HepG2 (cell line): Measurements from ENCODE around the gene PARM1. TPM values are rescaled to one million over a fixed set of nuclear protein-coding genes. Genes with fewer than 3 reads are reported as not detected.

Experiments
- ATAC-seq: fragments of 200-7000 bp; cut with Tn5 transposase; 3 replicates; pipeline ENCODE4 v1.9.1; 2020; ENCODE audit warnings: mild to moderate bottlenecking, moderate library complexity
- BruUV-seq: library from RNA; stranded (reverse); fragments of 400-500 nt; replicated peaks from 2 replicates; lab custom pipeline; 2021; lab: Mats Ljungman, UMichigan
- CTCF ChIA-PET: fragments of 300-600 bp; formaldehyde crosslinking; extraction: SDS; loops from one replicate; lab custom pipeline; 2021; ENCODE audit warnings: low total read pairs, inconsistent platforms, low intra/inter-chr PET ratio; lab: Yijun Ruan, JAX
- POLR2A ChIA-PET: fragments of 350-600 bp; sonication (Branson Sonifier 250); formaldehyde crosslinking; loops from one replicate; lab custom pipeline; 2020; ENCODE audit warnings: antibody characterized with exemption, inconsistent platforms; lab: Yijun Ruan, JAX
- DNase-seq: peaks from one replicate; pipeline ENCODE4 v3.0.0-alpha.2; 2015; ENCODE audit warnings: low spot score
- FAIRE-seq: peaks from 3 replicates; lab custom pipeline; 2011; peaks lifted over from hg19 to GRCh38; lab: Jason Lieb, UNC
- H2AFZ ChIP-seq: one replicate; pipeline ENCODE4 v1.6.1; 2011; ENCODE audit warnings: low read length, inconsistent platforms
- H3K27ac ChIP-seq: fragments of 300-600 bp; 3 replicates; pipeline ENCODE4 v1.8.0; 2011; ENCODE audit warnings: mixed run types, mild to moderate bottlenecking, mixed read lengths, low read length, inconsistent platforms; ENCODE audit not compliant: insufficient read depth; ENCODE audit errors: extremely low read length
- H3K27me3 ChIP-seq, 2 experiments: fragments of 200-600 bp in 1 of 2; 2 replicates in 1 of 2; 3 replicates in 1 of 2; pipeline versions ENCODE4 v1.6.0 to v1.8.0; 2011; ENCODE audit warnings: low read length in 2 of 2, mild to moderate bottlenecking in 2 of 2, moderate library complexity in 2 of 2, inconsistent platforms in 1 of 2; ENCODE audit not compliant: insufficient read depth in 2 of 2, control insufficient read depth in 1 of 2
- H3K36me3 ChIP-seq, 2 experiments: fragments of 200-600 bp in 1 of 2; replicated peaks in 1 of 2; 2 replicates in 1 of 2; 3 replicates in 1 of 2; pipeline versions ENCODE4 v1.5.1 to v1.8.0; 2011; ENCODE audit warnings: low read length in 2 of 2, inconsistent platforms in 1 of 2; ENCODE audit not compliant: insufficient read depth in 2 of 2, control insufficient read depth in 1 of 2
- H3K4me1 ChIP-seq: 2 replicates; pipeline ENCODE4 v1.5.1; 2012; ENCODE audit warnings: low read length, inconsistent platforms; ENCODE audit not compliant: insufficient read depth
- H3K4me2 ChIP-seq: 2 replicates; pipeline ENCODE4 v1.6.0; 2011; ENCODE audit warnings: low read depth, low read length, inconsistent platforms
- H3K4me3 ChIP-seq, 3 experiments: fragments of 200-600 bp in 1 of 3; sonication (generic), shearing (Covaris generic) in 1 of 3; replicated peaks in 1 of 3; 2 replicates each; pipeline ENCODE4 v1.5.1; 2011 to 2016; ENCODE audit warnings: low read length in 3 of 3, inconsistent platforms in 2 of 3, low read depth in 2 of 3, mild to moderate bottlenecking in 2 of 3, control low read depth in 1 of 3, mixed read lengths in 1 of 3; ENCODE audit not compliant: insufficient read depth in 1 of 3
- H3K79me2 ChIP-seq: one replicate; pipeline ENCODE4 v1.6.1; 2011; ENCODE audit warnings: low read length, inconsistent platforms; ENCODE audit not compliant: insufficient read depth
- H3K9ac ChIP-seq: 2 replicates; pipeline ENCODE4 v1.6.0; 2011; ENCODE audit warnings: mild to moderate bottlenecking, low read depth, low read length, inconsistent platforms; ENCODE audit not compliant: insufficient read depth
- H3K9me3 ChIP-seq: 2 replicates; pipeline ENCODE4 v1.5.1; 2012; ENCODE audit warnings: mild to moderate bottlenecking, low read length
- H4K20me1 ChIP-seq: 2 replicates; pipeline ENCODE4 v1.6.0; 2011; ENCODE audit warnings: inconsistent platforms, mild to moderate bottlenecking, low read length, moderate library complexity; ENCODE audit not compliant: insufficient read depth
- ATF6 ChIP-seq: sonication (generic); formaldehyde crosslinking; conservative IDR thresholded peaks from 2 replicates; pipeline ENCODE4 v1.4.0; 2020; ENCODE audit warnings: missing genetic modification reagents
- CHD2 ChIP-seq: IDR thresholded peaks from 2 replicates; pipeline ENCODE4 v1.6.1; 2011; ENCODE audit warnings: low read depth, low read length, improper control_type of control experiment
- HES4 ChIP-seq: sonication (generic); formaldehyde crosslinking; IDR thresholded peaks from 2 replicates; pipeline ENCODE4 v1.9.0; 2021; ENCODE audit warnings: mild to moderate bottlenecking, missing genetic modification reagents, borderline replicate concordance
- HOXA7 ChIP-seq: sonication (generic); formaldehyde crosslinking; IDR thresholded peaks from 2 replicates; pipeline ENCODE4 v1.8.1; 2022; ENCODE audit warnings: mild to moderate bottlenecking, missing genetic modification reagents, moderate library complexity
- IRF9 ChIP-seq: sonication (generic); formaldehyde crosslinking; IDR thresholded peaks from 2 replicates; pipeline ENCODE4 v1.8.0; 2022; ENCODE audit warnings: missing genetic modification reagents, mild to moderate bottlenecking, borderline replicate concordance
- NCOR1 ChIP-seq: fragments of 200-600 bp; sonication (generic); IDR thresholded peaks from 2 replicates; pipeline ENCODE4 v1.7.0; 2017; ENCODE audit warnings: antibody characterized with exemption, low read length, borderline replicate concordance
- NONO ChIP-seq, 2 experiments: fragments of 450-650 bp in 1 of 2; sonication (generic) in 1 of 2; formaldehyde crosslinking in 1 of 2; IDR thresholded peaks in 1 of 2; conservative IDR thresholded peaks in 1 of 2; 2 replicates each; pipeline versions ENCODE4 v1.6.1 to v1.8.0; 2017 to 2022; ENCODE audit warnings: mild to moderate bottlenecking in 1 of 2, missing genetic modification reagents in 1 of 2, moderate library complexity in 1 of 2
- NR2F6 ChIP-seq, 2 experiments: IDR thresholded peaks; 2 replicates each; pipeline ENCODE4 v1.6.1; 2016; ENCODE audit warnings: antibody characterized with exemption in 1 of 2, mild to moderate bottlenecking in 1 of 2
- PCBP1 ChIP-seq: fragments of 200-400 bp; formaldehyde crosslinking; IDR thresholded peaks from 2 replicates; pipeline ENCODE4 v1.6.1; 2017; ENCODE audit warnings: mild to moderate bottlenecking, low read depth, low read length, borderline replicate concordance
- RBAK ChIP-seq: sonication (generic); formaldehyde crosslinking; IDR thresholded peaks from 2 replicates; pipeline ENCODE4 v1.5.1; 2020; ENCODE audit warnings: mild to moderate bottlenecking, missing genetic modification reagents
- RBFOX2 ChIP-seq: fragments of 200-400 bp; formaldehyde crosslinking; IDR thresholded peaks from 2 replicates; pipeline ENCODE4 v1.6.1; 2017; ENCODE audit warnings: low read depth, mild to moderate bottlenecking, low read length
- RCOR2 ChIP-seq: IDR thresholded peaks from 2 replicates; pipeline ENCODE4 v1.6.1; 2016; ENCODE audit warnings: missing biosample characterization, missing genetic modification reagents
- SMAD3 ChIP-seq: sonication (generic); formaldehyde crosslinking; IDR thresholded peaks from 2 replicates; pipeline ENCODE4 v1.4.0; 2020; ENCODE audit warnings: missing genetic modification reagents
- SMAD9 ChIP-seq: sonication (generic); formaldehyde crosslinking; IDR thresholded peaks from 2 replicates; pipeline ENCODE4 v1.5.1; 2020; ENCODE audit warnings: mild to moderate bottlenecking, missing genetic modification reagents
- THRA ChIP-seq: sonication (generic); formaldehyde crosslinking; IDR thresholded peaks from 2 replicates; pipeline ENCODE4 v1.4.0; 2020; ENCODE audit warnings: missing genetic modification reagents, borderline replicate concordance
- ZFP1 ChIP-seq: IDR thresholded peaks from 2 replicates; pipeline ENCODE4 v1.6.1; 2016
- ZNF292 ChIP-seq: sonication (generic); formaldehyde crosslinking; IDR thresholded peaks from 2 replicates; pipeline ENCODE4 v1.8.1; 2022; ENCODE audit warnings: mild to moderate bottlenecking, low read depth, missing genetic modification reagents, borderline replicate concordance
- ZNF607 ChIP-seq: sonication (generic); formaldehyde crosslinking; IDR thresholded peaks from 2 replicates; pipeline ENCODE4 v1.5.1; 2020; ENCODE audit warnings: missing genetic modification reagents, mild to moderate bottlenecking, borderline replicate concordance
- ZNF670 ChIP-seq: sonication (generic); formaldehyde crosslinking; IDR thresholded peaks from 2 replicates; pipeline ENCODE4 v1.8.0; 2022; ENCODE audit warnings: mild to moderate bottlenecking, missing genetic modification reagents, borderline replicate concordance
- WGBS: methylation state at CpG from one replicate; pipeline ENCODE4 v1.1.6; 2017; ENCODE audit warnings: low lambda C conversion rate; 5-methylcytosine and 5-hydroxymethylcytosine counted together
- in situ Hi-C: cut with HindIII; loops from 2 replicates; pipeline ENCODE4 v1.10.0; 2017; ENCODE audit warnings: low pct_unique_long_range_greater_than_20kb; ENCODE audit not compliant: extremely low pct_ligation_motif_present
- intact Hi-C: fragments of 100-400 bp; cut with micrococcal nuclease; formaldehyde crosslinking; loops from one replicate; pipeline ENCODE4 v1.10.0; 2022; ENCODE audit not compliant: unreplicated experiment
- polyA plus RNA-seq, 8 experiments: library from polyadenylated mRNA; depleted of rRNA in 3 of 8; stranded (reverse) in 7 of 8; unstranded in 1 of 8; fragments of >200 nt; fragmentation: Illumina TruSeq in 4 of 8; extraction: Trizol in 4 of 8; gene quantifications; 2 replicates each; pipeline versions ENCODE4 v1.2.1 to v1.2.3, GENCODE V29; 2011 to 2016; ENCODE audit warnings: low read depth in 4 of 8, missing spikeins in 1 of 8, mixed read lengths in 1 of 8; ENCODE audit not compliant: insufficient read depth in 1 of 8
- total RNA-seq, 5 experiments: library from RNA; depleted of rRNA; stranded (reverse); fragments of >200 nt; fragmentation: Illumina TruSeq; extraction: Trizol; gene quantifications; 2 replicates each; pipeline ENCODE4 v1.2.3, GENCODE V29; 2016; ENCODE audit warnings: low read depth in 1 of 5
- TF ChIP-seq, protein P1 (sequence below): sonication (generic); formaldehyde crosslinking; IDR thresholded peaks from 2 replicates; pipeline ENCODE4 v1.5.0; 2020; ENCODE audit warnings: missing genetic modification reagents, mild to moderate bottlenecking, borderline replicate concordance

PARM1 gene
- total and polyA plus RNA-seq, 2 of the 13 experiments (the other 11 are each of a cell fraction or from before 2014, with no cell fraction given), result not detected

DNA sequence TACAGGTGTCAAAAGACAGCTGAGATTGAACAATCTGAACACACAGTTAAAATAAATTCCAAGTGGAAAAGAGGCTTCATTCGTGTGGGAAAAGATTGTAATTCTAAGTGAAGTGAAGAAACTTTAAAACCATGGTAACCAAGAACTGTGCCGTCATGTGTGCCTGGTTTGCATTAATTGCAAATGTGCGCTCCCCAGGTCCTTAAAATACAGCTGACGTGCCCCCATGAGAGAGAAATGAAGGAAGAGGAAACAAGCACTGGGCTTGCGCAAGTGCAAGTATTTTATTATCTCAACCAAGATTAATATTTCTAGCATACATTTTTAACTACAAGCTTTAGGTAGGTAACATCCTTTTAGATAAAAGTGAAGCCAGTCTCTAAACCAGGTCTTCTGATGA lies 92.5 kb downstream of the PARM1 start:
- FAIRE-seq (no peak), DNase-seq (no peak), ATAC-seq (no peak)
- WGBS, result 57% methylated on average over 5 of the region's 5 CpGs
- in situ Hi-C loops, result no loop called here
- Histone ChIP-seq H3K27ac (no peak overlapping the region), H3K4me2 (no peak overlapping the region), H3K9me3 (no peaks in the 10 kb centered on the region), H3K9ac (no peak overlapping the region), H3K4me1 (no peaks in the 10 kb centered on the region), H4K20me1 (no peaks in the 10 kb centered on the region), H3K27me3 (no peaks in the 10 kb centered on the region; a peak in 1 of 5 replicates), H3K4me3 (no peak overlapping the region), H2AFZ (no peak overlapping the region), H3K79me2 (no peaks in the 10 kb centered on the region), H3K36me3 (no peaks in the 10 kb centered on the region)
- POLR2A ChIA-PET, result no interaction called here
- intact Hi-C loops, result no loop called here
- CTCF ChIA-PET, result no interaction called here
- BruUV-seq, result no TSS peak
- TF ChIP-seq ZNF607 (CRISPR knock-in tag) (no peak), PCBP1 (no peak), ZNF292 (CRISPR knock-in tag) (no peak), ATF6 (CRISPR knock-in tag) (no peak), NONO (IDR thresholded peaks at IDR 0.05) (no peak), NONO (CRISPR knock-in tag; conservative IDR thresholded peaks at IDR 0.05) (no peak), ZFP1 (CRISPR knock-in tag) (no peak), ZNF670 (CRISPR knock-in tag) (no peak), RBFOX2 (no peak), HES4 (CRISPR knock-in tag) (no peak), THRA (CRISPR knock-in tag) (no peak), RCOR2 (CRISPR knock-in tag) (no peak), HOXA7 (CRISPR knock-in tag) (no peak), NR2F6 (IDR thresholded peaks at IDR 0.05) (no peak), NR2F6 (CRISPR knock-in tag; IDR thresholded peaks at IDR 0.05) (no peak), IRF9 (no peak), CHD2 (no peak), NCOR1 (no peak), SMAD9 (CRISPR knock-in tag) (no peak), SMAD3 (no peak), RBAK (CRISPR knock-in tag) (no peak)
- TF ChIP-seq, protein P1, sequence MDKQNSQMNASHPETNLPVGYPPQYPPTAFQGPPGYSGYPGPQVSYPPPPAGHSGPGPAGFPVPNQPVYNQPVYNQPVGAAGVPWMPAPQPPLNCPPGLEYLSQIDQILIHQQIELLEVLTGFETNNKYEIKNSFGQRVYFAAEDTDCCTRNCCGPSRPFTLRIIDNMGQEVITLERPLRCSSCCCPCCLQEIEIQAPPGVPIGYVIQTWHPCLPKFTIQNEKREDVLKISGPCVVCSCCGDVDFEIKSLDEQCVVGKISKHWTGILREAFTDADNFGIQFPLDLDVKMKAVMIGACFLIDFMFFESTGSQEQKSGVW (CRISPR knock-in tag), result no peak
